HG02642 (cell line): ENCODE results near the gene TNS4.
"Not testable (repeated sequence)": the region's sequence is repeated elsewhere in the genome, so short reads cannot be mapped to it uniquely, and the experiment has no call there.

ENCODE experiments used
- ATAC-seq: cut with Tn5 transposase; IDR thresholded peaks from one replicate; pipeline ENCODE4 v1.9.1; 2021; ENCODE audit warnings: mild to moderate bottlenecking; ENCODE audit not compliant: unreplicated experiment, poor library complexity

TNS4 gene, protein sequence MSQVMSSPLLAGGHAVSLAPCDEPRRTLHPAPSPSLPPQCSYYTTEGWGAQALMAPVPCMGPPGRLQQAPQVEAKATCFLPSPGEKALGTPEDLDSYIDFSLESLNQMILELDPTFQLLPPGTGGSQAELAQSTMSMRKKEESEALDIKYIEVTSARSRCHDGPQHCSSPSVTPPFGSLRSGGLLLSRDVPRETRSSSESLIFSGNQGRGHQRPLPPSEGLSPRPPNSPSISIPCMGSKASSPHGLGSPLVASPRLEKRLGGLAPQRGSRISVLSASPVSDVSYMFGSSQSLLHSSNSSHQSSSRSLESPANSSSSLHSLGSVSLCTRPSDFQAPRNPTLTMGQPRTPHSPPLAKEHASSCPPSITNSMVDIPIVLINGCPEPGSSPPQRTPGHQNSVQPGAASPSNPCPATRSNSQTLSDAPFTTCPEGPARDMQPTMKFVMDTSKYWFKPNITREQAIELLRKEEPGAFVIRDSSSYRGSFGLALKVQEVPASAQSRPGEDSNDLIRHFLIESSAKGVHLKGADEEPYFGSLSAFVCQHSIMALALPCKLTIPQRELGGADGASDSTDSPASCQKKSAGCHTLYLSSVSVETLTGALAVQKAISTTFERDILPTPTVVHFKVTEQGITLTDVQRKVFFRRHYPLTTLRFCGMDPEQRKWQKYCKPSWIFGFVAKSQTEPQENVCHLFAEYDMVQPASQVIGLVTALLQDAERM

DNA sequence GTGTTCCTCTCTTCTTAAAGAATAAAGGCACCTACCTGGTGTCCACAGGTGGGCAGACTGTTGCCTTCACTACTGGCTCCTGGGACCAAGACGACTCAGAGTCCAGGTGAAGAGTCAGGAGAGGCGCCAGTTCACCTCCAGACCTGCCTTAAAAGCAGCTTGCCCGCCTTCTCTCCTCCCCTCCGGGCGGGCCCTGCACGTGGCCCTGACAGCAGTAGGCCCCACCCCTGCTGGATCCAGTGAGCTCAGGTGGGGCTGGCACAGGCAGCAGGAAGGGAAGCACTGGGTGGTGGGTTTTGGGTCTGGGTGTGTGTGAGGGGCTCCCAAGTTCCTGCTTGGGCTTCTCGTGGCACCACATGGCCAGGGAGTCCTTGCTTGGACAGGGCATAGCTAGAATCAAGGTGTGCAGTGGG is at the start of gene TNS4:
TNS4 (minus strand) TSS at position 125 of the 413 bp plus-strand sequence. CDS start 5,198 bp downstream, outside the sequence.
- no peak for ATAC-seq

DNA sequence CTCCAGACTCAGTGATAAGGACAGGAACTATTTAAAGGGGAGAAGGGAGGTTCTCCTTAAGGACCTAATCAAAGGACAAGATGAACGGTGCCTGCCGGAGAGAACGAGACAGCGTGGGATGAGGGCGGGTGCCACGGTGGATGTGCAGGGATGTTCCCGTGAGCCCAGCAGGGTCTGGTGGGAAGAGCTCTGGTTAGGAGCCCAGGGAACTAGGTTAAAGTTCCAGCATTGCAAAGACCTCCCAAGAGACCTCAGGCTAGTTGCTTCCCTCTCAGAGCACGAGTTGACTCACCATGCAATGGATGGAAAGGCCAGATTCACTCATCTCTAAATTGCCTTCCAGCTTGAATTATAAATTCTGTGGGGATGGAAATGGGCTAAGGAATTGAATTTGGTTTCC is 49.2 kb upstream of the TNS4 start:
- ATAC-seq = no peak

DNA sequence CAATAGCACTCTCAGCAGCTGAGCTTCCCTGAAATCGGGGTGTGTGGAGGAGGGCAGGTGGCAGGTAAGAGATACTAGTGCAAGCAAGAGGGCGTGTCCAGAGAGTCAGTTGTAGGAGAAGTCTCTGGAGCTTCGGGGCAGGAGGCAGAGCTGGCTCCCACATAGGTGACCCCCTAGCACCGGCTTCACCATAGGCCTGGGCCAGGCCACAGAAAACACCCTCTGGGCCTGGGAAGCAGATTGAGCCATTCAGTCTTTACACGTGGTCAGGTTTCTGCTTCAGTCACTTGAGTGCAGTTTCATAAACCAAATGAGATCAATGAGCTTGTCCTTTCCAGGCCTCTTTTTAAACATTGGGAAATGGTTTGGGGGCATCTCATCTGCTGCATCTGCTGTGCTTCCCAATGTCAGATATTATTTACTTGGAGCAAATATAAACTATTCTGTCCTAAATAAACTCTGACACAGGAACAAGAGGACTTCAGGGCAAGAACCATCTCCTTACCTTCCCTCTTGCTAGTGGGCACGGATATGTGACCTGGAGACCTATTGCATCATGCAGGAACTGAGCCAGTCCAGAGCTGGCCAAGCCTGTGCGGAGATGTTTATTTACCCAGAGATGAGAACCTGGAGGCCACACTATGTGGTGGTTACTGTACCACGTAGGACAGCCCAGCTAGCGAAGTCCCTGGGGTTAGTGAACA is 47.7 kb upstream of the TNS4 start:
- ATAC-seq = no peak

DNA sequence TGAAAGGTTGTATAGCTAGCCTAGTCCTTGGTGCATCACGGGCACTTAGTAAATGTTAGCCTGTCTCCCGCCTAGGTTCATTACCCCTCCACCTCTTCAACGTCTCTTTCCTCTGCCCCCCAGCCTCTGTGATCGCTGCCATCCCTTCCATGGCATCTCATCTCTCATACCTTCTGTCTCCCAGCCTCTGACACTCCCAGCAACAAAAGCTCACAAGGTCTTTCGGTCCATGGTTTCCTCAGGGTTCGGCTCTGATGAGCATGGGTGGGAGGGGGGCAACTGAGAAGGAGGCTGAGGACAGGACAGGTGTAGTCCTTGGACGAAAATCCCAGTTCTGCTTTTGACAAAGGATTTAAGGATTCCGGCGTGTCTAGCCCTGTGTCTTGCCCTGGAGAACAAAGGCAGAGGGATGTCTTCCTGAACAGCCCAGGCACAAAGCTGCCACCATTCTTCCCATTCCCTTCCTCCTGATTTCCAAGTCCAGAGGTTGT is 47.1 kb upstream of the TNS4 start:
- no peak for ATAC-seq

DNA sequence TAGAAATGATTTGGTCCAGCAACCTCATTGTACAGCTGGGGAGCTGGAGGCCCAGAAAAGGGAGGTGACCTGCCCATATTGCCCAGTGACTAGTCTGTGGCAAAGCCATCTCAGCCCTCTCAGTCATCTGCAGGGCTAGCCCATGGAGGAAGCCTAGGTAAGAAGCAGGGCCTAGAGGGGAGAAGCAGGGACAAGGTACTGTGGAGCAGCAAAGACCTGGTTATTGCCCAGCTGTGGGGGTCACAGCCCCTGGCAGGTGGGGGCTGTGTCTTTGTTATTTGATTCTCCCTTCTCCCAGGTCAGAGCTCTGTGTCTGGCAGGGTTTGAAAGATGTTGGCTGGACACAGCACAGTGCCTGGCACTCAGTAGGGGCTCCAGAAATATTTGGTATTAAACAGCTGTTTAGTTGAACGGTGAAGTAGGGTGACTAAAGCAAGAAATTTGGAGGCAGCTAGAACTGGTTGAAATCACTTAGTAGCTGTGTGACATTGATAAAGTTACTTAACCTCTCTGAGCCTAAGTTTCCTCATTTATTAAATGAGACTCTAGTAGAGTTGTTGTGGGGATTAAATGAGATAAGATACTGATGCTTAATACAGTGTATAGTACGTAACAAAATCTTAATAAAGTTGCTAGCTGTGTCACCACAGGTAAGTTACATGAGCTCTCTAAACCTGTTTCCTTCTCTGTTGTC is 46.5 kb upstream of the TNS4 start:
- ATAC-seq = no peak

- no peak for ATAC-seq
Measured at GRCh38 chr17:40547079-40547784, 45.8 kb upstream of the TNS4 start.

- ATAC-seq = not testable (repeated sequence)
Measured at GRCh38 chr17:40546497-40546896, 45.1 kb upstream of the TNS4 start.

DNA sequence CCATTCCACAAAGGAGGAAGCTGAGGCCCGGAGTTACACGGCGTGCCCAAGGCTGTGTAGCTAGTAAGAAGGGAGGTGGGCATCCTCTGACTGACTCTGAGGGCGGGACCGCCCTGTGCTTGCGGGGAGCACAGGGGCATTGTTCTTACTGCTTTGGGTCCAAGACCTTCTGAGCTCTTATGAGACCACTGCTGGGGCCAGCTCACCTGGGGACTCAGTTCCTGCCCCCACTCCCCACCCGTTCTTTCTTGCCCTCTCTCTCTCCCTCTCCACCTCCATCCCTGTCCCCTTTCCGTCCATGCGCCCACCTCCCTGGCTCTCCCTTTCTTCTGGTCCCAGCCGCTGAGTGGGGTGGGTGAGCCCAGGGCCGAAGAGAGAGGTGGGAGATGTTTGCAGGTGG is 44.2 kb upstream of the TNS4 start:
- ATAC-seq = no peak

DNA sequence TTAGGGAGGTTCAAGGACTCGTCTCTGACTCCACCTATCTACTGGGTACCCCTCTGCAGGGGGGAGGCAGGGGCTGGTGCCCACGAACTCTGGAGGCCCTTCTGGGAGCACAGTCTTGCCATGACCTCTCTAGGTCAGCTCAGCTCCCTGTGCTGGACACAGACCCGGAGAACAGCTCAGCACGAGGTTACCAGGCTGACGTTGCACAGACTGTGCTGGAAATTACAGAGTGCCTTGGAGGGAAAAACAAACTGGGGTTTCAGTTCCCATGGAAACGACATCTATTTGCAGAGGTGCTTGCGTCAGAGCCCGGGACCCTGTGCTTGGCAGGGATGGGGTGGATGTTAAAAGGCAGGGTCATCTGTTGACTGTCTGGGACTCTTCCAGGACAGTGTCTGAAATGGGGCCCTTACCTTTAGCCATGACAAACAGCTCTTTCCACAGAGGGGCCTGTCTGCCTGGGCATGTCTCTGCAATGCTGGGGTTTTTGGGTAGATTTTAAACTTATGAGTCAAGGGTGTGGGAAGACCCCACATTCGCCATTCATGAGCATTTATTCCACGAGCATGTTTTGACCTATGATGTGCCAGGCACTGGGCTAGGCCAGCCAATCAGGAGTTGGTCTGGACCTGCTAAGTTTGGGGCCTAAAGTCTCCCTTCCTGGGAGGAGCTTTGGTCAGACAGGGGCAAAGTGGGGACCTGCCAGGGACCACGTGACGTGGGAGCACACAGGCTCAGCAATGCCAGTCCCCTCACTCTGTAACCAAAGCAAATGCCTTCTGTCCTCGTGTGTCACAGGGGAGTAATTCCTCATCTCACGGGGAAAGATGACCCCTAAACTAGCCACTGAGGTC is 41.4 kb upstream of the TNS4 start:
- ATAC-seq = peak; percentile 36

DNA sequence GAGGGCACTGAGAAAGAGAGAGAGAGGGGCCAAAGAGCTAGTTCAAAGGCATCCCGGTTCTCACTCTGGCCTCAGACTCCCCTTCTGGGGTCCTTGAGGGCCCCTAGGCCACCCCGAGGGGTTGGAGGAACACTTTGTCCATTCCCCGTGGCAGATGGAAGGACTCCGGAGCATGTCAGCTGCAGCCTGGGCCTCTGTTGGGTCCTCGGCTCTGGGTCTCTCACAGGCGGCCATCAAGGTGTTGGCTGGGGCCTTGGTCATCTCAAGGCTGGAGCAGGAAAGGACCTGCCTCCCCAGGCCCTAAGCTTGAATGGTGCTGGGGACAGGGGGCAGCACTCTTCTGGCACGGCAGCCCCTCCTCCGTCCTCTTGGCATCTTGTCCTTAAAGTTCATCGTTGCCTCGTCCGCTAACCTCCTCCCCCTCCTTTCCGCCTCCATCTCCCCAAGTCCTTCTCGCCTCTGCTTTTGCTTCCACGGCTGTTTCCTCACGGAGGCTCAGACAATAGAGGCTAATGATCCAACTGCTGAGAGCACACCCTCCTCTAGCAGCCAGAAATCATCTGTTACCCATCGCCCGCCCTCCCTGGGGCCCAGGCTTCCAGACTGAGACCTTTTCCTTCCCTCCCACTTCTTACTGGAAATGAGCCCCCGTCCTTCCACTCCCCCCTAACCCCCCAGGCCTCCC is 40.6 kb upstream of the TNS4 start:
- ATAC-seq = no peak

GRCh38 chr17:40541060-40541872 is 39.8 kb upstream of the TNS4 start:
- ATAC-seq = no peak

DNA sequence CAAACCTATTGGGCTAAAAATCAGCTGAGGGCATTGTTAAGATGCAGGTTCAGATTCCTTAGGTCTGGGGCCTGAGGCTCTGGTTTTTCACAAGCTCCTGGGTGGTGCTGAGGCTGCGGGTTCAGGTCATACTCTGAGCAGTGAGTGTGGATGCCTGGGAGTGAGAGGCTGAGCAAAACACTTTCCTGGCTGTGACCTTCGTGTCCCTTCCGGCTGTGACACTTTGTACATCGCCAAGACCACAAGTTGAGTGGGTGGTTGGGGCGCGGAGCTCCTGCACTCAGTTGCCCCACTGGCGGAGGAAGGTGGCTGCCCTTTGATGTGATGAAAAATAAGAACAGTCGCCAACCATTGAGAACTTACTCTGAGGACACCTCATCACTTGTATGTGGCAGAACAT is 39.0 kb upstream of the TNS4 start:
- ATAC-seq = no peak

DNA sequence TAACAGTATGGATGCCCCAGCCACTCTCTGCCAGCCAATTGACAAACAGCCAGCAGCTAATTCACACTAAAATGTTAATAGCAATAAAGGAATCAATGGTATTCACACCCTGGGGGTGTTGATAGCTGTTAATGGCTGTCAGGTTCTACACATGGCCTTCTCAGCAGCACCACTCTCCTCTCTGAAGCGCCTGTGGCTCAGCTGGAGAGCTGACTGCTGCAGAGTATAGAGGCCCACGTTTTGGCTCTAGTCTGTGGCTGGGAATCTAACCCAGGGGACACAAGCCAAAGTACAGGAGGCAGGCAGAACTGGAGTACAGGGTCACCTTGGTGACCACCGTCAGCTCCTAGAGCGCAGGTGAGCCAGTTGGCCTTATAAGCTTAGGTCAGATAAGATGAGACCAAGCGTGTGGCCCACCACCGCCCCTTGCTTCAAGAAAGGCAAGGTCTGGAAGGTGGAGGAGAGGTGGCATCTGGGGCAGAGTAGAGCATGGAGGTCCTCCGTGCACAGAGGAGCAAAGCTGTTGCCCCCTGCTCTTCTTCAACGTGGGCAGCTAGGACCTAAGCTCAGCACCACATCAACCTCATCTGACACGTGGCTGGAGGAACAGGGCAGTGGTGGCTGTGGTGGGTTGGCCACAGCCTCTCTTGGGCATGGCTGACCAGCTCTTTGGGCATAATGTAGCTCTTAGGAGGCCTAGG is 38.4 kb upstream of the TNS4 start:
- ATAC-seq = no peak

DNA sequence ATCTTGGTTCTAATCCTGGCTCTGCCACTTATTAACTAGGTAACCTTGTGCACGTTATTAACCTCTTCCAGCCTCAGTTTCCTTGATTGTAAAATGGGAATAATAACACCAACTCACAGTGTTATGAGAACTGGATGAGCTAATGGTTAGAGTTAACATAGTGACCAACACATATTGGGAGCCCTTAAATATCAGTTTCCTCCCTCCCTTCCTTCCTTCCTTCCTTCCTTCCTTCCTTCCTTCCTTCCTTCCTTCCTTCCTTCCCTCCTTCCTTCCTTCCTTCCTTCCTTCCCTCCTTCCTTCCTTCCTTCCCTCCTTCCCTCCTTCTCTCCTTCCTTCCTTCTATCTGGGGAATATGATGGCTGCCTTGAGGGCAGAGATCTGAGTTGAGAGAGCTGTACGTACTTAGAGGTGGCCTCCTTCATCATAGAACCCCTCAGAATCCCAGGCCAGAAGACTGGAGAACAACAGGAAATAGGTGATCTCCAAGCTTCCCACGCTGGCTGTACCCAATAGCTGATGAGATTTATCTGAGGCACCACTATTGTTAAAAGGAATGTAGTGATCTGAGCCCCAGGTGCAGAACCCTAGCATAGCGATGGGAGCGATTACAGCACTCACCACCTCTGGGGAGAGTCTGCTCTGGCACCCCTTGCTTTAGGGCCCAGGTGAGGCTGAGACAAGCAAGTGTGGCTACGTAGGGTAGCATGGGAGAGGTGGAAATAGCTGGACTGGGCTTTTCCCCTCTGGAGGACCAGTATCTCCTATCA is 37.7 kb upstream of the TNS4 start:
- ATAC-seq = no peak

DNA sequence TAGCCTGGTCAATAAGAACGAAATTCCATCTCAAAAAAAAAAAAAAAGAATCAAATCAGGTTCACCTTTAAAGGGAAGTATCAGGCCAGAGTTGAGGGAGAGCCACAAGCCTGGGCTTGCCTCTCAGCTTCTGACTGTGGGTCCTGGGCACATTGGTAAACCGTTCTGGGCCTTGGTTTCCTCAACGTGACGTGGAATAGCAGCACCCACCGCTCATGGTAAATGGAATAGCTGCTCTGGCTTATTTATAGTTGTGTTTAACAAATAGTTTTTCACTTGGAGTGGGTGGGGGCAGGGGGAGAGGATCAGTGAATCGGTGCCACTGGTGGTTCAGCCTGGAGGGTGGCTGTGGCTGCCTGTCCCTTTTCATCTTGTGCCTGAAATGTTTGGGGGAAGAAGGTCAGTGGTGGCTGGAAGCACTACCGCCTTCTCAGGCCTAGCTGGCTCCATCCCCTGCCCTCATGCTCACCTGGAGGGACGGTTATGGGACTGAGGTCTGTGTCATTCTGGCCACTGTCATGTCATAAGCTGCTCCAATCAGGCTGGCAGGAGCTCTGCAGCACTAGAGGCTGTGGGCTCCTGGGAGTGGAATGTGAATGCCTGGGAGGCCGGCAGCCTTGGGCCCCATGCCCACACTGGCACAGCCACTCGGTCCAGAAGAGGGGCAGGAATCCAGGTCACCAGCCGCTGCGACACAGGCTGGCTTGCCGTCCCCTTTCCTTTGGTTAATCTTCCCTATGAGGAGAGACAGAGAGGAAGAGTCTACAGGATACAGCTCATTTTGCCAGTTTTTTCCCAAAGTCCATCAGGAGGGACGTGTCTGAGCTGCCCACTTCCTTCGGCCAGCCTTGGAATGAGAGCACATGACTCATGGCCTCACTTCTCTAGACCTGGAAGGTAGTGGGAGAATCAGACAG is 36.9 kb upstream of the TNS4 start:
- ATAC-seq = no peak
